Natural killer cell treated with Interleukin-12 subunit alpha and Interleukin-12 subunit beta and Interleukin-15 and Interleukin-18, amount 100 ng/mL, for 72 hours (primary cell): ENCODE results near the gene FCHO1. TPM values are rescaled to one million over a fixed set of nuclear protein-coding genes. Genes with fewer than 3 reads are reported as not detected.
"Not testable (repeated sequence)": the region's sequence is repeated elsewhere in the genome, so short reads cannot be mapped to it uniquely, and the experiment has no call there.

Experiments
- ATAC-seq, 2 donors: fragments of 150-1000 bp; cut with Tn5 transposase in 1 of 2; sonication (Bioruptor Pico), chemical (Tn5 transposase) in 1 of 2; 2 replicates each; pipeline ENCODE4 v1.10.0; 2021
- DNase-seq: peaks from one replicate; pipeline ENCODE4 v3.0.0; 2022; ENCODE audit warnings: low spot score
- H3K27ac Mint-ChIP-seq, 2 donors: 1 replicate in 1 of 2; 2 replicates in 1 of 2; pipeline ENCODE4 v1.8.0; 2022; ENCODE audit warnings: mixed read lengths in 2 of 2, mild to moderate bottlenecking in 1 of 2, moderate library complexity in 1 of 2
- H3K27me3 Mint-ChIP-seq, 2 donors: 1 replicate in 1 of 2; 2 replicates in 1 of 2; pipeline ENCODE4 v1.8.0; 2022; ENCODE audit warnings: mixed read lengths in 2 of 2
- H3K36me3 Mint-ChIP-seq: one replicate; pipeline ENCODE4 v1.8.0; 2022; ENCODE audit warnings: mixed read lengths
- H3K4me1 Mint-ChIP-seq, 2 donors: 1 replicate in 1 of 2; 2 replicates in 1 of 2; pipeline ENCODE4 v1.8.0; 2022; ENCODE audit warnings: low read depth in 2 of 2, mixed read lengths in 2 of 2, mild to moderate bottlenecking in 1 of 2
- H3K4me3 Mint-ChIP-seq: one replicate; pipeline ENCODE4 v1.8.0; 2022; ENCODE audit warnings: mixed read lengths
- H3K9me3 Mint-ChIP-seq: 2 replicates; pipeline ENCODE4 v1.8.0; 2022; ENCODE audit warnings: mixed read lengths
- total RNA-seq, 2 donors: library from RNA; stranded (reverse); gene quantifications; one replicate each; pipeline ENCODE4 v1.2.3, GENCODE V29; 2022

FCHO1 gene
- total RNA-seq, 2 donors from 2014 or later = 28.6 to 71.0 TPM

- no peak overlapping the region for H3K4me3 Mint-ChIP-seq
- H3K9me3 Mint-ChIP-seq = no peaks in the 10 kb centered on the region
- no peaks in the 10 kb centered on the region for H3K4me1 Mint-ChIP-seq
- no peak overlapping the region for H3K27ac Mint-ChIP-seq
- peaks cover 0 to 8% of the 10 kb centered on the region in 2 donors for H3K27me3 Mint-ChIP-seq
- ATAC-seq (no peak), DNase-seq (no peak)
- no peaks in the 10 kb centered on the region for H3K36me3 Mint-ChIP-seq
Measured at GRCh38 chr19:17796838-17797423, 45.7 kb downstream of the FCHO1 start.

- ATAC-seq (no peak), DNase-seq (no peak)
- H3K9me3 Mint-ChIP-seq = no peaks in the 10 kb centered on the region
- peaks cover 4 to 5% of the 10 kb centered on the region in 2 donors for H3K4me1 Mint-ChIP-seq
- no peak overlapping the region for H3K4me3 Mint-ChIP-seq
- peaks cover 0 to 8% of the 10 kb centered on the region in 2 donors for H3K27me3 Mint-ChIP-seq
- no peaks in the 10 kb centered on the region for H3K36me3 Mint-ChIP-seq
- no peak overlapping the region for H3K27ac Mint-ChIP-seq
Measured at GRCh38 chr19:17797424-17798201, 46.3 kb downstream of the FCHO1 start.

GRCh38 chr19:17798599-17798998 is 47.3 kb downstream of the FCHO1 start:
- not testable (repeated sequence) for H3K27me3 Mint-ChIP-seq, H3K36me3 Mint-ChIP-seq, ATAC-seq, H3K4me3 Mint-ChIP-seq, H3K27ac Mint-ChIP-seq, H3K9me3 Mint-ChIP-seq, DNase-seq
- peaks cover 9 to 12% of the 10 kb centered on the region in 2 donors for H3K4me1 Mint-ChIP-seq

- H3K4me1 Mint-ChIP-seq = peaks cover 12 to 13% of the 10 kb centered on the region in 2 donors
- H3K27ac Mint-ChIP-seq = no peak overlapping the region
- H3K36me3 Mint-ChIP-seq = no peaks in the 10 kb centered on the region
- ATAC-seq (no peak), DNase-seq (no peak)
- peaks cover 0 to 2% of the 10 kb centered on the region in 2 donors for H3K27me3 Mint-ChIP-seq
- H3K9me3 Mint-ChIP-seq = no peaks in the 10 kb centered on the region
- no peak overlapping the region for H3K4me3 Mint-ChIP-seq
Measured at GRCh38 chr19:17802137-17802858, 51.0 kb downstream of the FCHO1 start.

GRCh38 chr19:17803264-17803896 is 52.1 kb downstream of the FCHO1 start:
- DNase-seq (no peak), ATAC-seq (no peak)
- Mint-ChIP-seq H3K27ac (peak overlapping the region in 1 of 2 donors; percentile 41), H3K4me1 (peaks cover 12 to 13% of the 10 kb centered on the region in 2 donors), H3K27me3 (peaks cover 0 to 4% of the 10 kb centered on the region in 2 donors), H3K36me3 (no peaks in the 10 kb centered on the region), H3K9me3 (no peaks in the 10 kb centered on the region), H3K4me3 (peak overlapping the region; percentile 3)

- no peak for DNase-seq
- H3K27ac Mint-ChIP-seq = no peak overlapping the region
- no peak overlapping the region for H3K4me3 Mint-ChIP-seq
- no peaks in the 10 kb centered on the region for H3K36me3 Mint-ChIP-seq
- peaks cover 0 to 5% of the 10 kb centered on the region in 2 donors for H3K27me3 Mint-ChIP-seq
- H3K9me3 Mint-ChIP-seq = no peaks in the 10 kb centered on the region
- ATAC-seq = no peak
- peaks cover 12 to 13% of the 10 kb centered on the region in 2 donors for H3K4me1 Mint-ChIP-seq
Measured at GRCh38 chr19:17805427-17805826, 54.1 kb downstream of the FCHO1 start.

- peaks cover 0 to 5% of the 10 kb centered on the region in 2 donors for H3K27me3 Mint-ChIP-seq
- DNase-seq (no peak), ATAC-seq (no peak)
- H3K27ac Mint-ChIP-seq = no peak overlapping the region
- H3K36me3 Mint-ChIP-seq = no peaks in the 10 kb centered on the region
- H3K4me3 Mint-ChIP-seq = no peak overlapping the region
- H3K9me3 Mint-ChIP-seq = no peaks in the 10 kb centered on the region
- H3K4me1 Mint-ChIP-seq = peaks cover 12 to 13% of the 10 kb centered on the region in 2 donors
Measured at GRCh38 chr19:17806945-17807344, 55.7 kb downstream of the FCHO1 start.

- ATAC-seq (no peak), DNase-seq (no peak)
- Mint-ChIP-seq H3K4me1 (peaks cover 7 to 9% of the 10 kb centered on the region in 2 donors), H3K4me3 (peak overlapping the region; percentile 47), H3K36me3 (no peaks in the 10 kb centered on the region), H3K27me3 (peaks cover 0 to 5% of the 10 kb centered on the region in 2 donors), H3K27ac (no peak overlapping the region), H3K9me3 (no peaks in the 10 kb centered on the region)
Measured at GRCh38 chr19:17807731-17808316, 56.5 kb downstream of the FCHO1 start.

GRCh38 chr19:17811103-17811502 is 59.8 kb downstream of the FCHO1 start:
- Mint-ChIP-seq H3K4me1 (no peaks in the 10 kb centered on the region), H3K9me3 (no peaks in the 10 kb centered on the region), H3K27me3 (peaks cover 0 to 5% of the 10 kb centered on the region in 2 donors), H3K4me3 (no peak overlapping the region), H3K27ac (no peak overlapping the region), H3K36me3 (no peaks in the 10 kb centered on the region)
- ATAC-seq = no peak
- DNase-seq = no peak

- no peaks in the 10 kb centered on the region for H3K4me1 Mint-ChIP-seq
- no peaks in the 10 kb centered on the region for H3K36me3 Mint-ChIP-seq
- H3K4me3 Mint-ChIP-seq = no peak overlapping the region
- peak; percentile 32 to 34 for ATAC-seq
- H3K27me3 Mint-ChIP-seq = peaks cover 0 to 5% of the 10 kb centered on the region in 2 donors
- no peak overlapping the region for H3K27ac Mint-ChIP-seq
- DNase-seq = no peak
- no peaks in the 10 kb centered on the region for H3K9me3 Mint-ChIP-seq
Measured at GRCh38 chr19:17811681-17812080, 60.4 kb downstream of the FCHO1 start.

- Mint-ChIP-seq H3K36me3 (no peaks in the 10 kb centered on the region), H3K4me1 (no peaks in the 10 kb centered on the region), H3K9me3 (no peaks in the 10 kb centered on the region), H3K27me3 (peaks cover 0 to 5% of the 10 kb centered on the region in 2 donors), H3K4me3 (no peak overlapping the region), H3K27ac (no peak overlapping the region)
- DNase-seq = no peak
- no peak for ATAC-seq
Measured at GRCh38 chr19:17812099-17812498, 60.8 kb downstream of the FCHO1 start.

GRCh38 chr19:17817668-17818363 is 66.5 kb downstream of the FCHO1 start:
- Mint-ChIP-seq H3K4me1 (no peaks in the 10 kb centered on the region), H3K36me3 (no peaks in the 10 kb centered on the region)
- peak; percentile 33 to 43 for ATAC-seq

GRCh38 chr19:17821190-17821589 is 69.9 kb downstream of the FCHO1 start, which contains the start of gene INSL3:
INSL3 (minus strand) TSS chr19:17821519; CDS start chr19:17821506, 13 bp downstream.
- DNase-seq = no peak
- Mint-ChIP-seq H3K27ac (no peak within 1 kb of the TSS), H3K9me3 (no peaks in the 10 kb centered on the region), H3K27me3 (no peaks in the 10 kb centered on the region), H3K4me1 (no peaks in the 10 kb centered on the region), H3K4me3 (no peak within 1 kb of the TSS), H3K36me3 (no peaks in the 10 kb centered on the region)
- peak in 1 of 2 donors; percentile 8 for ATAC-seq

More at GRCh38 chr19:17817668-17818363, 66.5 kb downstream of the FCHO1 start:
- Mint-ChIP-seq H3K9me3 (no peaks in the 10 kb centered on the region), H3K4me3 (no peak overlapping the region), H3K27ac (no peak overlapping the region), H3K27me3 (no peaks in the 10 kb centered on the region)
- no peak for DNase-seq
